IMR-90 (cell line): ENCODE measurements around the gene CRYM. TPM values are rescaled to one million over a fixed set of nuclear protein-coding genes. Genes with fewer than 3 reads are reported as not detected.

ENCODE experiments used
- ATAC-seq: fragments of 200-7000 bp; cut with Tn5 transposase; 2 replicates; pipeline ENCODE4 v1.9.1; 2020; ENCODE audit warnings: low read depth, mild to moderate bottlenecking, moderate library complexity
- BruUV-seq: library from RNA; stranded (reverse); fragments of 400-500 nt; replicated peaks from 2 replicates; lab custom pipeline; 2021; lab: Mats Ljungman, UMichigan
- CTCF ChIA-PET: fragments of 300-600 bp; formaldehyde crosslinking; extraction: SDS; loops from one replicate; lab custom pipeline; 2021; ENCODE audit warnings: antibody characterized with exemption; lab: Yijun Ruan, JAX
- POLR2A ChIA-PET: fragments of 300-600 bp; sonication (Branson Sonifier 250); formaldehyde crosslinking; loops from one replicate; lab custom pipeline; 2022; ENCODE audit warnings: antibody characterized with exemption; ENCODE audit not compliant: unreplicated experiment; lab: Charles Lee
- DNase-seq: peaks from one replicate; pipeline ENCODE4 v3.0.0; 2013
- H2AFZ ChIP-seq: replicated peaks from 2 replicates; pipeline ENCODE3; 2013; ENCODE audit warnings: low read length, mild to moderate bottlenecking; ENCODE audit not compliant: poor library complexity
- H2AK5ac ChIP-seq: 2 replicates; pipeline ENCODE4 v1.6.1; 2013; ENCODE audit warnings: low read depth, low read length, inconsistent platforms
- H2AK9ac ChIP-seq: replicated peaks from 2 replicates; pipeline ENCODE3; 2013; ENCODE audit warnings: mild to moderate bottlenecking, low read depth, low read length, moderate library complexity; ENCODE audit not compliant: poor library complexity
- H2BK120ac ChIP-seq: 2 replicates; pipeline ENCODE4 v1.6.1; 2013; ENCODE audit warnings: low read depth, low read length, inconsistent platforms
- H2BK15ac ChIP-seq: 3 replicates; pipeline ENCODE4 v1.6.1; 2013; ENCODE audit warnings: low read depth, low read length, inconsistent platforms
- H2BK20ac ChIP-seq: 2 replicates; pipeline ENCODE4 v1.6.1; 2013; ENCODE audit warnings: low read depth, mild to moderate bottlenecking, inconsistent platforms, low read length, moderate library complexity
- H2BK5ac ChIP-seq: 2 replicates; pipeline ENCODE4 v1.6.1; 2013; ENCODE audit warnings: mild to moderate bottlenecking, low read depth, low read length, inconsistent platforms; ENCODE audit not compliant: poor library complexity, severe bottlenecking
- H3K14ac ChIP-seq: replicated peaks from 2 replicates; pipeline ENCODE4 v1.6.1; 2013; ENCODE audit warnings: low read depth, low read length, inconsistent platforms
- H3K18ac ChIP-seq: 2 replicates; pipeline ENCODE4 v1.6.1; 2013; ENCODE audit warnings: low read depth, low read length, control low read depth
- H3K23ac ChIP-seq: 2 replicates; pipeline ENCODE4 v1.6.1; 2013; ENCODE audit warnings: low read depth, low read length, inconsistent platforms
- H3K27ac ChIP-seq: 2 replicates; pipeline ENCODE4 v1.5.1; 2013; ENCODE audit warnings: mild to moderate bottlenecking, control low read depth, low read length; ENCODE audit not compliant: insufficient read depth
- H3K27me3 ChIP-seq: 2 replicates; pipeline ENCODE4 v1.6.1; 2013; ENCODE audit warnings: low read length; ENCODE audit not compliant: control insufficient read depth, insufficient read depth
- H3K36me3 ChIP-seq: 2 replicates; pipeline ENCODE4 v1.6.1; 2013; ENCODE audit warnings: low read length, mixed read lengths; ENCODE audit not compliant: control insufficient read depth, insufficient read depth
- H3K4ac ChIP-seq: 2 replicates; pipeline ENCODE4 v1.6.1; 2013; ENCODE audit warnings: low read depth, low read length, inconsistent platforms
- H3K4me1 ChIP-seq: 2 replicates; pipeline ENCODE4 v1.6.1; 2013; ENCODE audit warnings: low read length, mixed read lengths; ENCODE audit not compliant: control insufficient read depth, insufficient read depth
- H3K4me2 ChIP-seq: 2 replicates; pipeline ENCODE4 v1.6.1; 2013; ENCODE audit warnings: low read depth, mild to moderate bottlenecking, control low read depth, low read length, moderate library complexity
- H3K4me3 ChIP-seq: 2 replicates; pipeline ENCODE4 v1.5.1; 2013; ENCODE audit warnings: low read depth, mild to moderate bottlenecking, control low read depth, low read length, moderate library complexity; ENCODE audit not compliant: insufficient read depth
- H3K56ac ChIP-seq: 2 replicates; pipeline ENCODE4 v1.6.1; 2013; ENCODE audit warnings: low read length, inconsistent platforms; ENCODE audit not compliant: insufficient read depth; ENCODE audit errors: extremely low read depth
- H3K79me1 ChIP-seq, 2 experiments: 2 replicates each; pipeline ENCODE4 v1.6.1; 2013; ENCODE audit warnings: low read length in 2 of 2, inconsistent platforms in 1 of 2, low read depth in 1 of 2
- H3K9ac ChIP-seq: 2 replicates; pipeline ENCODE4 v1.6.1; 2013; ENCODE audit warnings: low read depth, low read length, control low read depth
- H3K9me1 ChIP-seq: 2 replicates; pipeline ENCODE4 v1.6.1; 2013; ENCODE audit warnings: low read length, inconsistent platforms; ENCODE audit not compliant: insufficient read depth
- H3K9me3 ChIP-seq: 2 replicates; pipeline ENCODE4 v1.6.1; 2013; ENCODE audit warnings: low read length; ENCODE audit not compliant: control insufficient read depth, insufficient read depth
- H4K20me1 ChIP-seq: 2 replicates; pipeline ENCODE4 v1.6.1; 2013; ENCODE audit warnings: low read length, inconsistent platforms; ENCODE audit not compliant: insufficient read depth
- H4K5ac ChIP-seq: 2 replicates; pipeline ENCODE4 v1.6.1; 2013; ENCODE audit warnings: mild to moderate bottlenecking, low read depth, low read length, control low read depth
- H4K8ac ChIP-seq, 2 experiments: 2 replicates each; pipeline ENCODE4 v1.6.1; 2013; ENCODE audit warnings: low read depth in 2 of 2, low read length in 2 of 2, control low read depth in 1 of 2, inconsistent platforms in 1 of 2
- H4K91ac ChIP-seq: 2 replicates; pipeline ENCODE4 v1.6.1; 2013; ENCODE audit warnings: low read depth, low read length, inconsistent platforms; ENCODE audit not compliant: insufficient read depth
- FOS ChIP-seq: fragments of 150-350 bp; IDR thresholded peaks from 2 replicates; pipeline ENCODE4 v1.6.1; 2016; ENCODE audit warnings: low read depth, low read length
- SMC3 ChIP-seq: fragments of 150-350 bp; IDR thresholded peaks from 2 replicates; pipeline ENCODE4 v1.6.1; 2016; ENCODE audit warnings: low read depth, mild to moderate bottlenecking, antibody characterized with exemption, low read length, moderate library complexity
- WGBS, 2 experiments: methylation state at CpG; one replicate each; pipeline versions ENCODE4 v1.1.5 to v1.1.7; 2013; ENCODE audit warnings: missing lambda C conversion rate in 2 of 2; ENCODE audit not compliant: insufficient read length in 1 of 2; ENCODE audit errors: extremely low coverage in 2 of 2; 5-methylcytosine and 5-hydroxymethylcytosine counted together
- dilution Hi-C: fragments of 300-500 bp; cut with HindIII; formaldehyde crosslinking; loops from one replicate; pipeline ENCODE4 v1.14.3; 2018; ENCODE audit warnings: low sequenced_read_pairs; ENCODE audit not compliant: unreplicated experiment
- in situ Hi-C: fragments of 300-500 bp; cut with MboI; formaldehyde crosslinking; loops from 3 replicates; pipeline ENCODE4 v1.14.3; 2019; ENCODE audit warnings: low sequenced_read_pairs, inconsistent platforms, mixed read lengths
- intact Hi-C: fragments of 100-400 bp; cut with micrococcal nuclease; formaldehyde crosslinking; loops from 2 replicates; pipeline ENCODE4 v1.10.0; 2022
- polyA plus RNA-seq, 3 experiments: library from polyadenylated mRNA; depleted of rRNA; stranded (reverse); fragments of >200 nt; gene quantifications; 2 replicates each; pipeline ENCODE4 v1.2.3, GENCODE V29; 2012; ENCODE audit warnings: low replicate concordance in 1 of 3
- total RNA-seq: library from RNA; depleted of rRNA; stranded (reverse); fragments of >200 nt; gene quantifications from 2 replicates; pipeline ENCODE4 v1.2.3, GENCODE V29; 2012

The CRYM gene
- total and polyA plus RNA-seq, 2 of the 4 experiments (the other 2 are of a cell fraction), result not detected

GRCh38 chr16:21256636-21257035 is 21.5 kb downstream of the CRYM start:
- dilution Hi-C loops, result no loop called here
- no peak overlapping the region for H4K91ac ChIP-seq
- H4K5ac ChIP-seq, result no peak overlapping the region
- no peak overlapping the region for H2AK9ac ChIP-seq
- POLR2A ChIA-PET, result no interaction called here
- H3K79me1 ChIP-seq, result no peaks in the 10 kb centered on the region
- no peak overlapping the region for H3K4me3 ChIP-seq
- no peaks in the 10 kb centered on the region; the same call in 1 of the 2 replicates for H3K9me3 ChIP-seq
- CTCF ChIA-PET, result no interaction called here
- no peak overlapping the region for H3K23ac ChIP-seq
- WGBS, 2 experiments, result no CpG with 5 or more reads among the region's 2 CpGs
- no peak overlapping the region for H3K4me2 ChIP-seq
- no peaks in the 10 kb centered on the region for H3K4me1 ChIP-seq
- no peak overlapping the region for H2AFZ ChIP-seq
- H3K9me1 ChIP-seq, result 0 out of 2 replicates have a peak, but pooled peaks cover 3% of the 10 kb centered on the region
- no peak overlapping the region for H2AK5ac ChIP-seq
- H3K4ac ChIP-seq, result no peak overlapping the region
- H3K27ac ChIP-seq, result no peak overlapping the region
- in situ Hi-C loops, result no loop called here
- TF ChIP-seq SMC3 (no peak), FOS (no peak)
- intact Hi-C loops, result loop anchor here (5.0 kb wide), 1 partner anchor 1396 kb away; no protein-coding TSS in a partner anchor
- BruUV-seq, result no TSS peak
- no peak overlapping the region for H2BK20ac ChIP-seq
- H4K20me1 ChIP-seq, result no peaks in the 10 kb centered on the region
- no peak overlapping the region for H4K8ac ChIP-seq
- no peak for DNase-seq
- H3K18ac ChIP-seq, result no peak overlapping the region
- no peak overlapping the region for H2BK120ac ChIP-seq
- no peak overlapping the region for H3K14ac ChIP-seq
- no peak overlapping the region for H2BK15ac ChIP-seq
- no peaks in the 10 kb centered on the region for H3K36me3 ChIP-seq
- ATAC-seq, result no peak
- no peak overlapping the region for H3K56ac ChIP-seq
- peaks cover 18% of the 10 kb centered on the region for H3K27me3 ChIP-seq
- no peak overlapping the region for H2BK5ac ChIP-seq
- no peak overlapping the region for H3K9ac ChIP-seq
